ENCODE data around the gene NDUFB10.

DNA sequence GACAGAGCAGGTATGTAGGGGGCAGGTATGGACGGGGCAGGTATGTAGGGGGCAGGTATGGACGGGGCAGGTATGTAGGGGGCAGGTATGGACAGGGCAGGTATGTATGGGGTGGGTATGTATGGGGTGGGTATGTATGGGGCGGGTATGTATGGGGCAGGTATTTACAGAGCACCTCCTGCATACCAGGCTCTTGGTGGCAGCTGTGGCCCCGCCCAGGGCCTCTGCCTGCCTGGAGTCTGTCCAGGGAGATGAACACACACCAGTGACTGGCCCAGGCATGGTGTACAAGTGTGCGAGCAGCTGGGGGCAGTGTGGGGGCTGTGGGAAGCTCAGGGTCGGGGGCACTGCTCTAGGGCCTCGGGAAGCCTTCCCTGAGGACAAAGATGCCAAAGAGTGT, 9.3 kb upstream of the NDUFB10 start:
- TF ChIP-seq, protein P1, sequence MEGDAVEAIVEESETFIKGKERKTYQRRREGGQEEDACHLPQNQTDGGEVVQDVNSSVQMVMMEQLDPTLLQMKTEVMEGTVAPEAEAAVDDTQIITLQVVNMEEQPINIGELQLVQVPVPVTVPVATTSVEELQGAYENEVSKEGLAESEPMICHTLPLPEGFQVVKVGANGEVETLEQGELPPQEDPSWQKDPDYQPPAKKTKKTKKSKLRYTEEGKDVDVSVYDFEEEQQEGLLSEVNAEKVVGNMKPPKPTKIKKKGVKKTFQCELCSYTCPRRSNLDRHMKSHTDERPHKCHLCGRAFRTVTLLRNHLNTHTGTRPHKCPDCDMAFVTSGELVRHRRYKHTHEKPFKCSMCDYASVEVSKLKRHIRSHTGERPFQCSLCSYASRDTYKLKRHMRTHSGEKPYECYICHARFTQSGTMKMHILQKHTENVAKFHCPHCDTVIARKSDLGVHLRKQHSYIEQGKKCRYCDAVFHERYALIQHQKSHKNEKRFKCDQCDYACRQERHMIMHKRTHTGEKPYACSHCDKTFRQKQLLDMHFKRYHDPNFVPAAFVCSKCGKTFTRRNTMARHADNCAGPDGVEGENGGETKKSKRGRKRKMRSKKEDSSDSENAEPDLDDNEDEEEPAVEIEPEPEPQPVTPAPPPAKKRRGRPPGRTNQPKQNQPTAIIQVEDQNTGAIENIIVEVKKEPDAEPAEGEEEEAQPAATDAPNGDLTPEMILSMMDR (IDR thresholded peaks at IDR 0.05), result no peak
- TF ChIP-seq POLR2A (IDR thresholded peaks at IDR 0.05), result no peak
